BJ (cell line): ENCODE data around the gene SEPTIN7. TPM values are rescaled to one million over a fixed set of nuclear protein-coding genes. Genes with fewer than 3 reads are reported as not detected.

Source experiments
- CTCF ChIA-PET: fragments of 350-600 bp; formaldehyde crosslinking; extraction: SDS; loops from one replicate; lab custom pipeline; 2021; ENCODE audit warnings: antibody characterized with exemption, inconsistent platforms; lab: Yijun Ruan, JAX
- POLR2A ChIA-PET: fragments of 300-600 bp; sonication (Branson Sonifier 250); formaldehyde crosslinking; extraction: SDS; loops from one replicate; lab custom pipeline; 2021; ENCODE audit warnings: antibody characterized with exemption; lab: Charles Lee
- DNase-seq: peaks from one replicate; pipeline ENCODE4 v3.0.0-alpha.2; 2011; ENCODE audit warnings: low read depth
- H3K27me3 ChIP-seq: 2 replicates; pipeline ENCODE4 v1.6.0; 2011; ENCODE audit warnings: low read length; ENCODE audit not compliant: control insufficient read depth, insufficient read depth
- H3K36me3 ChIP-seq: 2 replicates; pipeline ENCODE4 v1.5.1; 2011; ENCODE audit warnings: low read length; ENCODE audit not compliant: control insufficient read depth, insufficient read depth
- H3K4me3 ChIP-seq: 2 replicates; pipeline ENCODE4 v1.5.1; 2011; ENCODE audit warnings: low read depth, mild to moderate bottlenecking, control low read depth, low read length
- CTCF ChIP-seq: IDR thresholded peaks from 2 replicates; pipeline ENCODE4 v1.5.1; 2011; ENCODE audit warnings: low read depth, mild to moderate bottlenecking, control low read depth, inconsistent platforms, low read length, moderate library complexity; ENCODE audit not compliant: insufficient read depth
- polyA plus RNA-seq: library from polyadenylated mRNA; depleted of rRNA; stranded (reverse); fragments of >200 nt; gene quantifications from 2 replicates; pipeline ENCODE4 v1.2.3, GENCODE V29; 2011

The SEPTIN7 gene
- polyA plus RNA-seq, 1 experiment, result 152 TPM

GRCh38 chr7:35828817-35829216 is 28.0 kb downstream of the SEPTIN7 start:
- ChIA-PET CTCF (no interaction called here), POLR2A (no interaction called here)
- no peak for DNase-seq
- Histone ChIP-seq H3K36me3 (no peaks in the 10 kb centered on the region; the same call in 1 of the 2 replicates), H3K4me3 (no peak overlapping the region), H3K27me3 (no peaks in the 10 kb centered on the region)
- TF ChIP-seq CTCF, result no peak

GRCh38 chr7:35831208-35831607 is 30.4 kb downstream of the SEPTIN7 start:
- no peak overlapping the region for H3K4me3 ChIP-seq
- no peak for TF ChIP-seq CTCF
- CTCF ChIA-PET, result interaction anchor here (0.8 to 0.9 kb wide), 3 partner anchors 9 to 122 kb away, joined by 3 read pairs; no protein-coding TSS in a partner anchor
- DNase-seq, result peak; percentile 8
- H3K36me3 ChIP-seq, result no peaks in the 10 kb centered on the region; the same call in 1 of the 2 replicates
- POLR2A ChIA-PET, result interaction anchor here (0.6 kb wide), 1 partner anchor 47 kb away, joined by 3 read pairs; no protein-coding TSS in a partner anchor
- H3K27me3 ChIP-seq, result no peaks in the 10 kb centered on the region

GRCh38 chr7:35839860-35840854 is 39.3 kb downstream of the SEPTIN7 start:
- H3K36me3 ChIP-seq, result no peaks in the 10 kb centered on the region; the same call in 1 of the 2 replicates
- no peaks in the 10 kb centered on the region for H3K27me3 ChIP-seq
- POLR2A ChIA-PET, result no interaction called here
- no peak overlapping the region for H3K4me3 ChIP-seq
- no peak for TF ChIP-seq CTCF
- CTCF ChIA-PET, result interaction anchor here (0.7 to 1.9 kb wide), 5 partner anchors 9 to 133 kb away, joined by 3 to 5 read pairs (median 3); no protein-coding TSS in a partner anchor
- DNase-seq, result peak; percentile 53

- H3K27me3 ChIP-seq, result no peaks in the 10 kb centered on the region
- DNase-seq, result no peak
- ChIA-PET POLR2A (no interaction called here), CTCF (no interaction called here)
- H3K36me3 ChIP-seq, result peaks cover 5% of the 10 kb centered on the region
- no peak for TF ChIP-seq CTCF
- H3K4me3 ChIP-seq, result no peak overlapping the region
Observed at GRCh38 chr7:35846816-35847412, 46.1 kb downstream of the SEPTIN7 start.

GRCh38 chr7:35848725-35849124 is 47.9 kb downstream of the SEPTIN7 start:
- no peak for DNase-seq
- Histone ChIP-seq H3K27me3 (no peaks in the 10 kb centered on the region), H3K4me3 (no peak overlapping the region), H3K36me3 (peaks cover 5% of the 10 kb centered on the region)
- TF ChIP-seq CTCF, result no peak
- ChIA-PET CTCF (interaction anchor here (1.5 kb wide), 1 partner anchor 9 kb away, joined by 4 read pairs; no protein-coding TSS in a partner anchor), POLR2A (no interaction called here)
